ENCODE measurements around the gene SLX9. TPM values are rescaled to one million over a fixed set of nuclear protein-coding genes. Genes with fewer than 3 reads are reported as not detected.
"Not testable (repeated sequence)": the region's sequence is repeated elsewhere in the genome, so short reads cannot be mapped to it uniquely, and the experiment has no call there.

SLX9 gene
- total RNA-seq, 4 donors from 2014 or later = 8.6 to 24.3 (median 10.5) TPM; not detected in 1

- H3K36me3 ChIP-seq = no peaks in the 10 kb centered on the region
- no peaks in the 10 kb centered on the region for H3K4me1 ChIP-seq
- DNase-seq = no peak
- H3K4me3 ChIP-seq = no peak overlapping the region
- no peaks in the 10 kb centered on the region for H3K9me3 ChIP-seq
- H3K27me3 ChIP-seq = no peaks in the 10 kb centered on the region
- TF ChIP-seq POLR2A (IDR thresholded peaks at IDR 0.05) = no peak
- TF ChIP-seq, protein P1, sequence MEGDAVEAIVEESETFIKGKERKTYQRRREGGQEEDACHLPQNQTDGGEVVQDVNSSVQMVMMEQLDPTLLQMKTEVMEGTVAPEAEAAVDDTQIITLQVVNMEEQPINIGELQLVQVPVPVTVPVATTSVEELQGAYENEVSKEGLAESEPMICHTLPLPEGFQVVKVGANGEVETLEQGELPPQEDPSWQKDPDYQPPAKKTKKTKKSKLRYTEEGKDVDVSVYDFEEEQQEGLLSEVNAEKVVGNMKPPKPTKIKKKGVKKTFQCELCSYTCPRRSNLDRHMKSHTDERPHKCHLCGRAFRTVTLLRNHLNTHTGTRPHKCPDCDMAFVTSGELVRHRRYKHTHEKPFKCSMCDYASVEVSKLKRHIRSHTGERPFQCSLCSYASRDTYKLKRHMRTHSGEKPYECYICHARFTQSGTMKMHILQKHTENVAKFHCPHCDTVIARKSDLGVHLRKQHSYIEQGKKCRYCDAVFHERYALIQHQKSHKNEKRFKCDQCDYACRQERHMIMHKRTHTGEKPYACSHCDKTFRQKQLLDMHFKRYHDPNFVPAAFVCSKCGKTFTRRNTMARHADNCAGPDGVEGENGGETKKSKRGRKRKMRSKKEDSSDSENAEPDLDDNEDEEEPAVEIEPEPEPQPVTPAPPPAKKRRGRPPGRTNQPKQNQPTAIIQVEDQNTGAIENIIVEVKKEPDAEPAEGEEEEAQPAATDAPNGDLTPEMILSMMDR (IDR thresholded peaks at IDR 0.05) = no peak
- intact Hi-C loops (cut with DNase I; ENCODE audit: low total_unique reads) = no loop called here
- H3K27ac ChIP-seq = no peak overlapping the region
These were observed 36.1 kb downstream of the SLX9 start for GRCh38 chr21:44975720-44976555.

DNA sequence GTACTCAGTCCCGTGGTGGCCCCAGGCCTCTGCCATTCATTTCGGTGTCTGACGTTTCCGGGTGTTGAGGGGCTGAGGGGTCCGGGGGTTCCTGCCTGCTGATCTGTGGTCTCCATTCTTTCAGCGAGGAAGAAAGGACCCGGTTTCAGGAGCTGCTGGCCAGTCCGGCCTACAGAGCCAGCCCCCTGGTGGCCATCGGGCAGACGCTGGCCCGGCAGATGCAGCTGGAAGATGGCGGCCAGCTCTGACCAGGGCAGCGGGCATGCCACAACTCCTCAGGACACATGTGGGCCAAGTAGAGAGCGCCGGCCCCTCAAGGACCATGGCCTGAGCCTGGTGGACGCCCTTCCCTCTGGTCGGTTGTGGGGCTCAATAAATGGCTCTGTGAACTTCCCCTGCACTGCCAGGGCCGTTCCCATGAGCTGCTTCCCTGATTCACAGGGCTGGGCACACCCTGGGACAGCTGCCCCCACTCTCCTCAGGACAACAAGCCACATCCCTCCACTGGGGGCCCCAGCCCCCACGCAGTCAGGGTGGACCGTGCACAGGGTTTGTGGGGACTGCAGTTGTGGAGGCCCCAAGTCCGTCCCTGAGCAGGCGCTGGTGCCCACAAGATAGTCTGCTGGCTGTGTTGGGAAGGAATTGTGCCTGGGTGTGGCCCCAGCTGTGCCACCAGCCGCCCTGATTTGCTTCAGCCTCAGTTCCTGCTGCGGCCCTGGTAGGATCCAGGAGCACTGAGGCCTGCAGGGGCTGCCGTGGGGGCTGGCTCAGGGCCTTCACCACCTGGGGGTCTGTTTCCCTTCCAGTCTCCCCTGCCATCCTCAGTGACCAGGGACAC lies 36.9 kb downstream of the SLX9 start:
- H3K27me3 ChIP-seq; intact Hi-C loops (cut with DNase I; ENCODE audit: low total_unique reads); H3K27ac ChIP-seq; DNase-seq; H3K4me1 ChIP-seq; H3K9me3 ChIP-seq; H3K4me3 ChIP-seq; H3K36me3 ChIP-seq: not testable (repeated sequence)

GRCh38 chr21:44977616-44978340 lies 37.9 kb downstream of the SLX9 start:
- intact Hi-C loops (cut with DNase I; ENCODE audit: low total_unique reads) = no loop called here
- Histone ChIP-seq H3K27ac (no peak overlapping the region), H3K36me3 (no peaks in the 10 kb centered on the region), H3K4me3 (no peak overlapping the region), H3K4me1 (no peaks in the 10 kb centered on the region), H3K9me3 (no peaks in the 10 kb centered on the region), H3K27me3 (no peaks in the 10 kb centered on the region)
- TF ChIP-seq POLR2A (IDR thresholded peaks at IDR 0.05) = no peak
- TF ChIP-seq, protein P1 (IDR thresholded peaks at IDR 0.05) = no peak
- DNase-seq = no peak

- intact Hi-C loops (cut with DNase I; ENCODE audit: low total_unique reads) = no loop called here
- no peak overlapping the region for H3K27ac ChIP-seq
These were observed 40.1 kb downstream of the SLX9 start for GRCh38 chr21:44979687-44980561.

More at GRCh38 chr21:44979687-44980561, 40.1 kb downstream of the SLX9 start:
- Histone ChIP-seq H3K4me3 (no peak overlapping the region), H3K27me3 (no peaks in the 10 kb centered on the region), H3K4me1 (no peaks in the 10 kb centered on the region), H3K9me3 (no peaks in the 10 kb centered on the region), H3K36me3 (no peaks in the 10 kb centered on the region)
- DNase-seq = no peak
- TF ChIP-seq, protein P1 (IDR thresholded peaks at IDR 0.05) = no peak
- TF ChIP-seq POLR2A (IDR thresholded peaks at IDR 0.05) = no peak

All from uterus (tissue), 4 donors.